Measurements from ENCODE around the gene GALNT10.

GRCh38 chr5:154364771-154365170 lies 174.2 kb downstream of the GALNT10 start:
- TF ChIP-seq CTCF (IDR thresholded peaks at IDR 0.05; ENCODE audit: insufficient read depth, low read depth, low read length) (no peak), EZH2 (IDR thresholded peaks at IDR 0.05; ENCODE audit: insufficient read depth, low read length) (no peak)
